NCI-H1436 (cell line): Measurements from ENCODE around the gene PSMB9.
"Not testable (repeated sequence)": the region's sequence is repeated elsewhere in the genome, so short reads cannot be mapped to it uniquely, and the experiment has no call there.

Source experiments
- DNase-seq: peaks from one replicate; lab custom pipeline; 2025; lab: John Stamatoyannopoulos, UW

The PSMB9 gene

DNA sequence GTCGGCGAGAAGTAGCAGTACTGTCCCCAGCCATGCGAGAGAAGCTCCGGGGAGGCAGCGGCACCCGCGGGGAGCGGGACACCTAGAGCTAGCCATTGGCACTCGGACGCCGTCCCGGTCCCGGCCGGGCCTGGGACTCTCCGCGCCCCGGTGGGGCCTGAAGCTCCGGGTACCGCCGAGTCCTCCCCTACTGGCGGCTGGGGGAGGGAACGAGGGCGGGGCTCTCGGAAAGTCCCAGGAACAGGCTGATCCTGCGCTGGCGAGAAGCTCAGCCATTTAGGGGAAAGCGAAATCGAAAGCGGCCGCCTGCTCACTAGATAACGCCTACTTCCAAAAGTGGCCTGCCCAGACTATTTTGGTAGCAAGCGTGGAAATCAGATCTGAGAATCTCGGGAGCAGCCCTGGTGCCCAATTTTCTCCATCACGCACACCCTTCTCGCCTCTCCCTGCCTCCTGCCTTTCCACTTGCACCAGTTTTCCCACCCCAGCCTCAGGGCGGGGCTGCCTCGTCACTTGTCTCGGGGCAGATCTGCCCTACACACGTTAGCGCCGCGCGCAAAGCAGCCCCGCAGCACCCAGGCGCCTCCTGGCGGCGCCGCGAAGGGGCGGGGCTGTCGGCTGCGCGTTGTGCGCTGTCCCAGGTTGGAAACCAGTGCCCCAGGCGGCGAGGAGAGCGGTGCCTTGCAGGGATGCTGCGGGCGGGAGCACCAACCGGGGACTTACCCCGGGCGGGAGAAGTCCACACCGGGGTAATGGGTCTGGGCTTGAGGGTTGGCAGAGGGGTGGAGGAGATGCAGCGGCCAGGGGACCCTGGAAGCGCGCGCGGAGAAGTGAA, at the start of gene PSMB9, which contains the start of gene TAP1:
Gene PSMB9, plus strand, starts transcription at position 652 of the 835 bp plus-strand sequence. Its CDS starts 38 bp downstream, at position 690.
Gene TAP1, minus strand, starts transcription at position 164 of the 835 bp plus-strand sequence. Its CDS starts 68 bp downstream, at position 96.
- DNase-seq: peak; percentile 88

DNA sequence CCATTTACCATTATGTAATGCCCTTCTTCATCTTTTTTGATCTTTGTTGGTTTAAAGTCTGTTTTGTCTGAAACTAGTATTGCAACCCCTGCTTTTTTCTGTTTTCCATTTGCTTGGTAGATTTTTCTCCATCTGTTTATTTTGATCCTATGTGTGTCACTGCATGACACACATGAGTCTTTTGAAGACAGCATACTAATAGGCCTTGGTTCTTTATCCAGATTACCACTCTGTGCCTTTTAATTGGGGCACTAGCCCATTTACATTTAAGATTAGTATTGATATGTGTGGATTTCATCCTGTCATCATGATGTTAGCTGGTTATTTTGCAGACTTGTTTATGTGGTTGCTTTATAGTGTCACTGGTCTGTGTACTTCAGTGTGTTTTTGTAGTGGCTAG, 48.6 kb upstream of the PSMB9 start:
- not testable (repeated sequence) for DNase-seq

- DNase-seq: no peak
Measured at GRCh38 chr6:32807020-32807580, 46.9 kb upstream of the PSMB9 start.

GRCh38 chr6:32809171-32809570, 44.8 kb upstream of the PSMB9 start:
- no peak for DNase-seq

DNA sequence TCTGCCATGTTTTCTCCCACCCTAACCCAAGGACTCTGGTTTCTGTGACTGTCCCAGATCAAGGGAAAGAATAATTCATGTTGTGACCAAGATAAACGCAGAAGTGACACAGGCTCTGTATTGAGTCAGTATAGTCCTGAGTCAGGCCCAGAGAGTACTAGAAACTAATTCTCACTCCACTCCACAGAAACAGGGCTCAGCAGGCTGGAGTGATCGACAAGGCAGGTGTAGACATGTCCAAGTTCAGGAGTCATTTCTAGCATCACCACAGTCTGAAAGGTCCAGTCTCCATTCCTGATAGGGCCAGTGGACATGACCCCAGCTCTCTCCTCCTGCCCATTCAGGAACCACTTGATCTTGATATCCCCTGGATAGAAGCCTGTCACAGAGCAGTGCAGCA, 39.8 kb upstream of the PSMB9 start:
- no peak for DNase-seq

DNA sequence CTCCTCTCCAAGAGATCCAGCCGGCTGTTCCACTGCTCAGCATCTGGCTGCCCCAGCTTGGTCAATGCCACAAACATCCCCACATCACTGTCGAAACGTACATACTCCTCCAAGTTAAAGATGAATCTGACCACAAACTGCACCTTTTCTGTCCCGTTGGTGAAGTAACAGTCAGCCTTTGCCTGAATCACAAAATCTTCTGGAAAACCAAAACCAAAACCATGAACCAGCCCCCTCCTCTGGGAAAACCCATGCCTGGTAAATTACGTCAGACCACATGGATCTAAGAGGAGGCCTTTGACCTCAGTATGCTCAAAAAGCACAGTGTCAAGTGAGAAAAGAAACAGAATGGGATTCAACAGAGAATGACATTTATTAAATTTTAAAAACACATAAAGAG, 38.9 kb upstream of the PSMB9 start:
- DNase-seq: no peak

DNA sequence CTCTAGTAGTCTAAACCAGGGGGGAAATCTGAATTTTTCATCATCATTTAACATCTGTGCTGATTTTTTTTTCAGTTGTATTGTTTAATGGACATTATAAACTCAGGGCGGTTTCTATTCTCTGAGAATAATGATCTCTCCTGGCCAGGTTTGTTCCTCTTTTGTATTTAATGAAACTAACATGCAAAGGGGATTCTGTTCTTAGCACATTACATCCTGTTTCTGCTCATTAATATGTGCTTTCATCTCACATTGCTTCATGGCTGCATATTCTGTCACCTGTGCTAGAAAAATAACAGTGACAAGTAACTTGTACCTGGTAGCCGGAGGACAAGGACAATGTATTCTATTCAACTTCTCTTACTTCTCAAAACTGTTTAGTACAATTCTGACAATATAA, 38.0 kb upstream of the PSMB9 start:
- no peak for DNase-seq

- DNase-seq: no peak
Measured at GRCh38 chr6:32816746-32817204, 37.2 kb upstream of the PSMB9 start, which contains the start of gene HLA-DOB. HLA-DOB (minus strand) TSS chr6:32817002; CDS start chr6:32816951, 51 bp downstream.

DNA sequence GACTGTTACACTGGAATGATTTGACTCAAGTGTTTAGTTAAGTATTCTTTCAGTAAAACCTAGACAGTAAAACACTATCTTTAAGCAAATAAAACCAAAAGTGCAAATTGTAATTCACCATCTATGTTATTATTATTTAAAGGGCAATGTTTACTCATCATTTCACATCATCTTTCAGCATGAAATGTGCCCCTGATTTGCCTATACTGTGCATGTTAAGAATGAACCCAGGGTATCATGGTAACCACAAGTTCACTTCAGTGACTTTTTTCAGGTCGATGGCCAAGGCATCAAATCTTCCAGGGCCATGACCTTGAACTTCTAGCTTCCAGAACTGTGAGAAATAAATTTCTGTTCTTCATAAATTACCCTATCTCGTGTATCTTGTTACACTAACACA, 35.1 kb upstream of the PSMB9 start:
- no peak for DNase-seq

DNA sequence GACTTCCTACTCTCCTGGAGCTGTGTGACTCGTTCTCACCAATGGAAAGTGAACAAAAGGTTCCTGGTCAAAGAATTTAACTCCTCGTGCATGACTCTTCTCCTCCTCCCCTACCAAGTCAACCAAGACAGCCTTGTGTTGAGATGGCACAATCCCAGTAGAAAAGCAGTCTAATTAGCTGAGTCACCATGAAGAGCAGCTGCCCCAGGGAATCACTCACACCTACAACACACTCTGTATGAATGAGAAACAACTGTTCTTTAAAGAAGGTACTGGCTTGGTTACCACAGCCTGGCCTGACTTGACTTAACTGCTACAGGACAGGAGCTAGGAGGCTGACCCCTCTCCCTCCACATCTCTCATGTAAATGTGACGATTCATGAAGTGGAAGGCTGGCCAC, 34.3 kb upstream of the PSMB9 start:
- no peak for DNase-seq

- DNase-seq: no peak
Measured at GRCh38 chr6:32825966-32826365, 28.0 kb upstream of the PSMB9 start.

GRCh38 chr6:32827025-32827424, 27.0 kb upstream of the PSMB9 start:
- DNase-seq: no peak

DNA sequence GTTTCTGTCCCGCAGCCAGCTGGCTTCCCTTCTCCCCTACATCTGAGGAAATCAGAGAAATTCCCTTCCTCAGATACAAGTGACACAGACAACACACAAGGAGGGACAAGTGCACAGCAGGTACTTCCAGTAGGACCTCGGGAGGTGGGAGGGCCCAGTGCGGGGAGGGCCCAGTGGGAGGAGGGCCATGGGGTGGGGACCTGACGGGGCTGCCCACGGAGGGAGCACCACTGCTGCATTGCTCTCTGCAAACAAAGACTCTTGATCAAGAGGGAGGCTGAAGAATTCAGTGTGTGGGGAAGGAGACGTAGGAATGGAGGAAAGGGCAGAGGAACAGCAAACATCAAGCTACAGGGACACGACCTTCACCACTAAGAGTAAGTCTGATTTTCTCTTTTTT, 24.5 kb upstream of the PSMB9 start:
- no peak for DNase-seq

- DNase-seq: no peak
Measured at GRCh38 chr6:32830017-32830416, 24.0 kb upstream of the PSMB9 start.

GRCh38 chr6:32830936-32831335, 23.1 kb upstream of the PSMB9 start:
- DNase-seq: no peak

- no peak for DNase-seq
Measured at GRCh38 chr6:32832535-32832934, 21.5 kb upstream of the PSMB9 start.

- no peak for DNase-seq
Measured at GRCh38 chr6:32833664-32834063, 20.3 kb upstream of the PSMB9 start.

DNA sequence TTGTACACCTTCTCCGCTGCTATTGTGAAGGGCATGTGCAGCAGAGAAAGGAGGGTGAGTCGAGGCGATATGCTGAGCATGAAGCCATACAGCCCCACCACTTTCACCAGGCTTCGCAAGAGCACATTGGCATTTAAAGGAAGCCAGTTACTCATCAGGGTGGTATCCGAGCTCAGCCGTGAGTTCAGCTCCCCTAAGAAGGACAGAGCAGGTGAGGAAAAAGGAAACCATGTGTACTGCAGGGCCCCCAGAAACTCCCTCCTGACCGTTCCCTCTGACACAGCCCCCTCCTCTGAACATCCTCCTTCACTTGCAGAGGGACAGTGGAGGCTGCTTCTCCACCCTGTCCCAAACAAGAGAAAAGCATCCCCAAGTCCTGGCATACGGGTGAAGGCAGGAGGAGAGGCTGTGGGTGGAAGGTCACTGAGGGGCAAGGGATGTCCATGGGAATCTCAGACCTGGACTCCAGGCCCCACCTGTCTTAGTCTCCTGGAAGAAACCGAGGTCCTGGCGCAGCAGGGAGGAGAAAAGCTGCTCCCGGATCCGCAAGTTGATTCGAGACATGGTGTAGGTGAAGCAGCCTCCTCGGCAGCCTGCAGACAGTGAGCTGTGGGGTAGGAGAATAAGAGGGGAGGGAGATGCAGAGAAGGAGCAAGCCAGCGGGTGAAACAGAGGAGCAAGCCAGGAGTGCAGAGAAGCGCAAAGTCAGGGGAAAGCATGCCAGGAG, 18.7 kb upstream of the PSMB9 start:
- no peak for DNase-seq

DNA sequence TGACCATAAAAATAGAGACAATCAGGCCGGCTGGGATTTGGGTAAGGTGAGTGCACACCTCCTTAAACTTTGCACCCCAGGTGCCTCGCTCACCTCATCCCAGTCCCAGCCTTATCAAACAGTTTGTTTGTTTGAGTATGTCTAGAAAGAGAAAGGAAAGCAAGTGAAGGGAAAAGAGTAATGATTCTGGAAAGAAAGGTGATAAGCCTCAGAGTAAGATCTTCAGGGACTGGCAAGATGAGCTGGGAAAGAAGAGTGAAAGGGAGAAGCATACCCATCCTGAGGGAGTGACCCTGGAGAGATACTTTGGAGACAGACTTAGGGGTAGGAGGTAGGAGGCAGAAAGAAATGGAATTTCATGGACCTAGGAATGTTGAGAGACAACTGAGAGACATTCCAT, 17.1 kb upstream of the PSMB9 start:
- DNase-seq: no peak

GRCh38 chr6:32837651-32838113, 16.3 kb upstream of the PSMB9 start:
- DNase-seq: no peak

DNA sequence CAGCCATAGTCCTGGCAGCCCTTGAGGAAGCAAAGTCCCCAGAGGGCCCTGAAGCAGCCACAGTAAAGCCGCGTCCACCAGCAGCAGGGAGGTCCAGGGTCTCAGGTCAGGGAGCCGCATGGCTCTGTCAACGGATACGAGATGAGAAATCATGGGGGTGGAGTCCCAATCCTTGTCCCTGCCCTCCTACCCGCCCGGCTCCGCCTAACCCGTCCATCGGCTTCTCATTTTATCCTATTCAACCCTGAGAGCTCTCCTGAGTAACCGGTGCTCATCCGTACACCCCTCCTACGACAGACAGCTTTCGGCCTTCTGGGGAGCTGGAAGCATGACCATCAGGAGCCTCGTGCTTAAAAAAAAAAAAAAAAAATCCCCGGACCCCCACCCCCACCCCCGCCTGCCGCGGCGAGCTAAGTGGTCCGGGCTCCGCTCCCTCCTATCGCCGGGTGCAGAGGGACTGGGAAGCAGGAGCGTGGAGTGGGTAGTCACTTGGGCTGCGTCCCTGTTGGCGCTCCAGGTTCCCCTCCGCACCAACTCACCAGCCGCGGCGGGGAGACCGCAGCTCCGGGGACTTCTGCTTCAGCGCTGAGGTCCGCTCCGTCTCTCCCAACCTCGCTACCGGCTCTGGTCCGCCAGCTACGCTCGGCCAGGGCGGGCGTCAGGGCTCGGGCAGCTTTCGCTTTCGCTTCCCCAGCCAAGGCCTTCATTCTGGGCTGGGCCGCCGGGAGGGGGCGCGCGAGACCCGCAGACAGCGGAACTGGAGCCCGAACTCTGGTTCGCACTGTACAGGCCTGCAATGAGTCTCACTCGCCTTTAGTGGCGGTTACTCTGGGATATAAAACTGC, 15.7 kb upstream of the PSMB9 start, which contains the start of gene TAP2:
Gene TAP2, minus strand, starts transcription at position 626 of the 845 bp plus-strand sequence. Its CDS starts 506 bp downstream, at position 120.
- peak; percentile 80 for DNase-seq
